GM18907 (cell line): ENCODE results near the gene NCL.
A peak's percentile ranks its signal among the peaks of the same experiment; 100 is the strongest.

ENCODE experiments used
- ATAC-seq: cut with Tn5 transposase; IDR thresholded peaks from one replicate; pipeline ENCODE4 v1.9.1; 2021; ENCODE audit warnings: mild to moderate bottlenecking, moderate library complexity; ENCODE audit not compliant: unreplicated experiment

NCL gene, protein sequence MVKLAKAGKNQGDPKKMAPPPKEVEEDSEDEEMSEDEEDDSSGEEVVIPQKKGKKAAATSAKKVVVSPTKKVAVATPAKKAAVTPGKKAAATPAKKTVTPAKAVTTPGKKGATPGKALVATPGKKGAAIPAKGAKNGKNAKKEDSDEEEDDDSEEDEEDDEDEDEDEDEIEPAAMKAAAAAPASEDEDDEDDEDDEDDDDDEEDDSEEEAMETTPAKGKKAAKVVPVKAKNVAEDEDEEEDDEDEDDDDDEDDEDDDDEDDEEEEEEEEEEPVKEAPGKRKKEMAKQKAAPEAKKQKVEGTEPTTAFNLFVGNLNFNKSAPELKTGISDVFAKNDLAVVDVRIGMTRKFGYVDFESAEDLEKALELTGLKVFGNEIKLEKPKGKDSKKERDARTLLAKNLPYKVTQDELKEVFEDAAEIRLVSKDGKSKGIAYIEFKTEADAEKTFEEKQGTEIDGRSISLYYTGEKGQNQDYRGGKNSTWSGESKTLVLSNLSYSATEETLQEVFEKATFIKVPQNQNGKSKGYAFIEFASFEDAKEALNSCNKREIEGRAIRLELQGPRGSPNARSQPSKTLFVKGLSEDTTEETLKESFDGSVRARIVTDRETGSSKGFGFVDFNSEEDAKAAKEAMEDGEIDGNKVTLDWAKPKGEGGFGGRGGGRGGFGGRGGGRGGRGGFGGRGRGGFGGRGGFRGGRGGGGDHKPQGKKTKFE

GRCh38 chr2:231463698-231464575 is at the start of gene NCL:
Gene NCL, minus strand, starts transcription at chr2:231464484. Its CDS starts 131 bp downstream, at chr2:231464353.
- peak; percentile 89 for ATAC-seq

- ATAC-seq, result no peak
Observed at GRCh38 chr2:231513746-231514224, 49.5 kb upstream of the NCL start.

GRCh38 chr2:231512222-231512621 is 47.9 kb upstream of the NCL start:
- ATAC-seq, result no peak

DNA sequence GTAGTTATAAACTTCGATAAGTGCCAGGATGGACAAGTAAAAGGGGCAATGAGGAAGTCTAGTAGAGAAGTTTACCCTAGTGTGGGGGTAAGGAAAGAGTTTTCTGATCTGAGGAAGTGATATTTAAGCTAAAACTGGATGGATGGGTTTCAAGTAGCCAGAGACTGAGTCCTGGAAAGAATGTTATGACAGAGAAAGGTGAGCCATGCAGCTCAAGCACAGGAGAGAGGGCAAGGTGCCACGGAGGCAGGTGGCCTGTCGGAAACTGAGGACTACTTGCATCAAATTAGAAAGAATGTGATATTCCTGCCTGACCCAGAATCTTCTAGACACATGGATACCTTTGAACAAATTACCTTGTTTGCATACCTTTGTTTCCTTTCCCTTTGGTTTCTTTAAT is 39.5 kb upstream of the NCL start:
- ATAC-seq, result no peak

DNA sequence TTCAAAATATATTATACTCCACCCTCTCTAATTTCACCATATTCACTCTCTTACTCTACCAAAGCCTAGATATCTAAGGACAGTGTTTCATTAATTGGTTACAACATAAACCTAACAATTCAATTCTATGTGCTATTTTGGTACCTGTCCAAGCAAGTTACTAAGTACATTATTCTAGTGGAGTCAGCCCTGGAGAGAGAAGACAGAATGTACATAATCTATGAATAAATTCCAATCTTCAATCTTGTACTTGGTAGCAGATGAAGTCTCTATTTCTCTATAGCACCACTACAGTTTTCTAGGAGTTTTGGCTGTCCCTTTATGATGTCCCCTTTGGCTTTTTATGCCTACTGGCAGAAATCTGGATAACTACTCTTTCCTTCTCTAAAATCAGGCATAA is 38.3 kb upstream of the NCL start:
- no peak for ATAC-seq

GRCh38 chr2:231497651-231498050 is 33.4 kb upstream of the NCL start:
- ATAC-seq, result no peak

- no peak for ATAC-seq
Observed at GRCh38 chr2:231494669-231495068, 30.4 kb upstream of the NCL start.

DNA sequence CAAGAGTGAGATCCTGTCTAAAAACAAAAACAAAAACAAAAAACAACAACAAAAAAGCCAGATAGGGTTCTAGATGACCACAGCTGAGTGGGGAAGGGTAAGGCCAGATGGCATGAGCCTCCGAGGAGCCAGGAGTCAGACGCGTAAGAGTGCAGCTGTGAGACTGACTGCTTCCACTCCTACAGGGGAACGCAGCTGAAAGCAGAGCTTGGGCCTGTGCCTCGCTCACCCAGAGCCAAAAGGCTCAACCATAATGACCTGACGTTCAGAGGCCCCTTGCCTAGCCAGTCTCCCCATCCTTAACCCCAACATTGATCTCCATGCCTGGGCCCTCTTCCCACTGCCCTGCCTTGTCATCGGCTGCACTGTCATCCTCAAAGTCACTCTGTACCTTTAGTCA is 26.5 kb upstream of the NCL start:
- no peak for ATAC-seq

GRCh38 chr2:231489990-231490389 is 25.7 kb upstream of the NCL start:
- ATAC-seq, result no peak

- no peak for ATAC-seq
Observed at GRCh38 chr2:231488331-231488730, 24.0 kb upstream of the NCL start.

DNA sequence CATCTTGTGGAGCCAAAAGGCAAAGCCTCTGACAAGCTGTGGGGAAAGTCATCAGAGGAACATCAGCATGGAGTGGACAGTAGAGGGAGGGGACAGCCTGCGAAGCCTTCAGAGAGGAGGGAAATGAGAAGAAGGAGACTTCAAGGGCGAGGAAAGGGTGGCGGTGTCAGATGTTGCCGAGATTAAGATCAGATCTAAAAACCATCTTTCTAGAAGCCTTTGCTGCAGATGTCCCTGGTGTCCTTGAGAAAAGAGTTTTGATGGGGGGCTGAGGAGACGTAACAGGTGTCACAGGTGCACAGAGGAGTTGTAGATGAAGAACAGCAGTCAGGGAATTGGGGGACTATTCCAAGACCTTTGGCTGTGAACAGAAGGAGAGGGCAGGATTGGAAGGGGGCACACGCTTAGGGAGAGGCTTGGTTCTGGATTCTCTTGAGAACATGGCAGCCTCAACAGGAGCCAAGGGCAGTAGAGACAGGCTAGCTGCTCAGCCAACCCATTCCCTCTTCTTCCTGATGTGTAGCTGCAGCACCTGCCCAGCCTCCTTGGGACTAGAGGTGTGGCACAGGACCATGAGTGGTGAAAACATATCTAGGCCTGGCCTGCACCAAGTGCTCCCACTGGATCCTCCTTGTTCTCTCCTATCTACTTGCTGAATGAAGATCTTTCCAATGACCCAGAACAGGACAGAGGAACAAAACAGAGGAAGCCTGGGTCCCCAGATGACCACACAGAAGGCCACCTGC is 22.7 kb upstream of the NCL start:
- ATAC-seq, result no peak

DNA sequence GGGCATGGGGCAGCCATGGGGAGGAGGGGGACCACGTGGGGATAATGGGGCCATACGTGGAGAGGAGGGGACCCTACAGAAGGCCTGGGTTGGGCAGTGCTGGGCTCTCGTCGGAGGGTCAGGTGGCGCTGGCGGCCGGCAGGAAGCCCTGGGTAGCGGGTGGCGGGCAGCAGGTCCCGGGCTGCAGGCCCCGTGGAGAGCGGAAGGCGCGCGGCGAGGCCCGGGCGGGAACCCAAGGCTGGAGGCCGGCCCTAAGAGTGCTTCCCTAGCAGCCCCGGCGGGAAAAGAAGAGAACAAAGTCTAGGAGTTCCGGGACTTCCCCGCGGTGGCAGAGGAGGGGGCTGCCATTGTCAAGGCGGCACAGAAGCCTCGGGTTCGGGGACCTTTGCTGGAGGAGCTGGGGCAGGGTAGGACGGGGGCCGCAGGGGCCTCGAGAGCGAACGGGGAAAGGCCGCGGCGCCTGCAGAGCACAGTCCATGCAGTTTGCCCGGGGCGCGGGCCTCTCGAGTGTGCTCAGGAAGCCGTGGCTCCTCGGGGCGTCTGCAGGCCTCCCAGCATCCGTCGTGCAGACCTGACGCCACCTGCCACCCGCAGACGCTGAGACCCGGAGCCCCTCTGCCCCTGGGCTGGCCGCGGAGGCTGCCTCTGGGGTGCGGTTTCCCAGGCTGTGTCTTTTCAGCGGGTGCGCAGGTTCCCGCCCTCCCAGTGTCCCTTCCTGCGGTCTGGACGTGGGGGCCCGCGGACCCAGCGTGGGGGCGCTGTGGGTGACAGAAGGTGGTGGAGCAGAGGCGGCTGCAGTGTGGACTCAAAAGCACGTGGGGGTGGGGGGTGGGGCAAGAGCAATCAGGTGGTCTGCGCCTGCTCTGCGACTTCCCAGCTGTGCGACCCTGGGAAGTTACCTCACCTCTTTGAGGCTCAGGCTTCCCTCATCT is 19.4 kb upstream of the NCL start:
- no peak for ATAC-seq

GRCh38 chr2:231482806-231483391 is 18.6 kb upstream of the NCL start:
- ATAC-seq, result peak; percentile 52

DNA sequence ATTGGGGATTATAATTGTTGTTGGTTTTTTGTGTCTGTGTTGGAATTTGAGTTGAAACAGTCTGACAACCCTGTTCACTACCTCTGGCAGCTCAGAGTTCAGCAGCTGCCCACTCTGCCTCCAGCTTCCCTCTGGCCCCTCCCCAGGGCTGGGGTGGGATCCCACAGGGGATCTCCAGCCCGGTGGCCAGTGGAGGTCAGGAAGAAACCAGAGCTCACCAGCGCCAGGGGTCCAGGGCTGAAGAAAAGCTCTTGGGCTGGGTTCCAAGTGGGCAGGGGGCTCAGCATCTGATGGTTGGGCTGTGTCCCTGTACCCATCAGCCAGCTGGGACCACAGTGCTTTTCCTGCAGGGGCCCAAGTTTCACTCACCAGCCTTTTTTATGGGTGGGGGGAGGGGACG is 16.5 kb upstream of the NCL start:
- ATAC-seq, result no peak

DNA sequence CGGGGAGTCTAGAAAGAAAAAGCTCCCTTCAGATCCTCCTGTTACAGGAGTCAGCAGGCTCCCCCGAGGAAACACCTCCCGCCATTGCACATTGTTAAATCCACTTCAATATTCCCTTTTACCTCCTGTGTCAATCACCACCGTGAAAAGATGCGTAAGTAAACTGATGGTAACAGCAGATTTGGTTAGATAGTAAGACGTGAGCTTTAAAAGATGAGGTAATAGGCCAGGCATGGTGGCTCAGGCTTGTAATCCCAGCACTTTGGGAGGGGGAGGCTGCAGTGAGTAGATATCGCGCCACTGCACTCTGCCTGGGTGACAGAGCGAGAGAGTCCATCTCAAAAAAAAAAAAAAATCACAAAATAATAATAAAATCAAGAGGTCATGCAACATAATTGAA is 15.2 kb upstream of the NCL start:
- ATAC-seq, result no peak

- ATAC-seq, result no peak
Observed at GRCh38 chr2:231476920-231477319, 12.6 kb upstream of the NCL start.

- ATAC-seq, result no peak
Observed at GRCh38 chr2:231475965-231476364, 11.7 kb upstream of the NCL start.

DNA sequence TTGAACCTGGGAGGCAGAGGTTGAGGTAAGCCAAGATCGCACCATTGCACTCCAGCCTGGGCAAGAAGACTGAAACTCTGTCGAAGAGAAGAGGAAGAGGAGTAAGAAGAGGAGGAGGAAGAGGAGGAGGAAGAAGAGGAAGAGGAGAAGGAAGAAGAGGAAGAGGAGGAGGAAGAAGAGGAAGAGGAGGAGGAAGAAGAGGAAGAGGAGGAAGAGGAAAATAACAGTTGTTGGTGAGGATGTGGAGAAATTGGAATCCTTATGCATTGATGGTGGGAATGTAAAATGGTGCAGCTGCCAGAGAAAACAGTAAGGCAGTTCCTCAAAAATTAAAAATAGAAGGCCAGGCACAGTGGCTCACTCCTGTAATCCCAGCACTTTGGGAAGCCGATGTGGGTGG is 8.5 kb upstream of the NCL start:
- ATAC-seq, result no peak

DNA sequence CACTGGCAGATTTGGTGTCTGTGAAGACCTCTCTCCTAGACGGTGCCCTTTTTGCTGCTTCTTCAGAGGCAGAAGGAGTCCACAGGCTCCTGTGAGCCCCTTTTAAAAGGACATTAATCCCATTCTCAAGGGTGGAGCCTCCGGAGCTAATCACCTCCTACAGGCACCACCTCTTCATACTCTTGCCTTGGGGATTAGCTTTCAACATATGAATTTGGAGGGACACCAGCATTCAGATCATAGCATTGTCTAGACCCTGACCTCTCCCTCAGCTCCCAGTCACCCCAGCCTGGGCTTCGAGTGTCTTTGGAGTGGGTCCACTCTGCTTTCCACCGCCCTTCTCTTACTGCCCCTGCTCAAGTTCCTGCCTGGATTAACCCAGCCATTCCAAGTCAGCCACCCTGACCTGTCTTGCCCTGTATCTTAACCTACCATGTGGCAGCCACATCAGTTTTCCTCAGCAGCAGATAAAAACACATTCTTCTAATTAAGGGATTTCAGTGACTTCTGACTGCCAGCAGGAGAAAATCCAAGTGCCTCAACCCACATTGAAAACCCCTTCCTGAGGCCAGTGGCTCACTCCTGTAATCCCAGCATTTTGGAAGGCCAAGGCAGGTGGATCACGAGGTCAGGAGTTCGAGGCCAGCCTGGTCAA is 6.1 kb upstream of the NCL start:
- no peak for ATAC-seq
